ENCODE results near the gene AKR1A1. TPM values are rescaled to one million over a fixed set of nuclear protein-coding genes. Genes with fewer than 3 reads are reported as not detected.

The AKR1A1 gene
- polyA plus RNA-seq, 3 donors, result 219 to 245 (median 219) TPM

- no peaks in the 10 kb centered on the region for H3K9me3 ChIP-seq (replicated peaks in 1 of 2; ENCODE audit: control insufficient read depth in 1 of 2, insufficient read depth in 1 of 2, low read length in 2 of 2)
- peaks cover 39% of the 10 kb centered on the region for H3K4me1 Mint-ChIP-seq
- peaks cover 0 to 2% (median 0%) of the 10 kb centered on the region in 3 donors for H3K27me3 Mint-ChIP-seq (ENCODE audit: low read depth in 3 of 3)
- no peak for DNase-seq
- TF ChIP-seq CTCF (IDR thresholded peaks at IDR 0.05), result no peak
- peaks cover 0 to 4% of the 10 kb centered on the region in 2 donors for H3K36me3 Mint-ChIP-seq
- peak overlapping the region; percentile 74 to 99 (median 97) for H3K4me3 ChIP-seq (replicated peaks in 1 of 3; ENCODE audit: low read depth in 2 of 3, low read length in 3 of 3)
- H3K4me3 Mint-ChIP-seq, result peak overlapping the region; percentile 98 to 99
- peak overlapping the region; percentile 51 for H3K9ac ChIP-seq (ENCODE audit: insufficient read depth, low read length, poor library complexity, severe bottlenecking)
- H3K27ac ChIP-seq (ENCODE audit: low read depth in 1 of 2, low read length in 2 of 2), result peak overlapping the region in 1 of 2 donors; percentile 83
- intact Hi-C loops (cut with micrococcal nuclease), result loop anchor here (10.0 kb wide), 2 partner anchors 100 to 570 kb away; partner anchors contain the start of genes GPBP1L1 (in 2 of the 2), TMEM69 (in 2 of the 2), HECTD3 (in 1 of the 2) and UROD (in 1 of the 2)
- 0% methylated on average over 3 of the region's 5 CpGs for WGBS (ENCODE audit: insufficient coverage)
- H3K79me2 ChIP-seq (ENCODE audit: insufficient read depth, low read length), result peaks cover 62% of the 10 kb centered on the region
- peaks cover 40 to 42% of the 10 kb centered on the region in 2 donors for H3K4me1 ChIP-seq (ENCODE audit: control insufficient read depth in 1 of 2, insufficient read depth in 2 of 2, low read length in 2 of 2)
- no peaks in the 10 kb centered on the region for H3K9me3 Mint-ChIP-seq
- peak overlapping the region; percentile 94 for H3K4me2 ChIP-seq (replicated peaks; ENCODE audit: extremely low read depth, low read length, poor library complexity, severe bottlenecking)
- H3K27me3 ChIP-seq (ENCODE audit: control insufficient read depth in 2 of 2, insufficient read depth in 2 of 2, low read length in 2 of 2), result no peaks in the 10 kb centered on the region
- peak overlapping the region; percentile 97 for H2AFZ ChIP-seq (ENCODE audit: insufficient read depth, low read depth, low read length, poor library complexity, severe bottlenecking)
- H3K27ac Mint-ChIP-seq, result peak overlapping the region; percentile 82 to 98 (median 90)
- peaks cover 29% of the 10 kb centered on the region for H4K20me1 ChIP-seq (ENCODE audit: insufficient read depth, low read length)
- H3K36me3 ChIP-seq (replicated peaks in 1 of 2; ENCODE audit: control insufficient read depth in 1 of 2, insufficient read depth in 2 of 2, low read length in 2 of 2), result no peaks in the 10 kb centered on the region
These were observed 34.4 kb downstream of the AKR1A1 start for GRCh38 chr1:45585110-45585426.

- TF ChIP-seq CTCF (IDR thresholded peaks at IDR 0.05), result no peak
- Histone ChIP-seq H3K36me3 (replicated peaks in 1 of 2; ENCODE audit: control insufficient read depth in 1 of 2, insufficient read depth in 2 of 2, low read length in 2 of 2) (no peaks in the 10 kb centered on the region), H4K20me1 (ENCODE audit: insufficient read depth, low read length) (peaks cover 29% of the 10 kb centered on the region), H3K9ac (ENCODE audit: insufficient read depth, low read length, poor library complexity, severe bottlenecking) (no peak overlapping the region), H3K27me3 (ENCODE audit: control insufficient read depth in 2 of 2, insufficient read depth in 2 of 2, low read length in 2 of 2) (no peaks in the 10 kb centered on the region), H3K79me2 (ENCODE audit: insufficient read depth, low read length) (peaks cover 67% of the 10 kb centered on the region), H2AFZ (ENCODE audit: insufficient read depth, low read depth, low read length, poor library complexity, severe bottlenecking) (no peak overlapping the region), H3K4me1 (ENCODE audit: control insufficient read depth in 1 of 2, insufficient read depth in 2 of 2, low read length in 2 of 2) (peaks cover 40 to 42% of the 10 kb centered on the region in 2 donors), H3K27ac (ENCODE audit: low read depth in 1 of 2, low read length in 2 of 2) (peak overlapping the region in 1 of 2 donors; percentile 55), H3K4me3 (replicated peaks in 1 of 3; ENCODE audit: low read depth in 2 of 3, low read length in 3 of 3) (peak overlapping the region in 1 of 3 experiments; percentile 97), H3K4me2 (replicated peaks; ENCODE audit: extremely low read depth, low read length, poor library complexity, severe bottlenecking) (peak overlapping the region; percentile 94), H3K9me3 (replicated peaks in 1 of 2; ENCODE audit: control insufficient read depth in 1 of 2, insufficient read depth in 1 of 2, low read length in 2 of 2) (no peaks in the 10 kb centered on the region)
- H3K27me3 Mint-ChIP-seq (ENCODE audit: low read depth in 3 of 3), result peaks cover 0 to 2% (median 0%) of the 10 kb centered on the region in 3 donors
- WGBS (ENCODE audit: insufficient coverage), result 86% methylated on average over 4 of the region's 7 CpGs
- H3K27ac Mint-ChIP-seq, result peak overlapping the region in 4 of 7 donors; percentile 46 to 95 (median 74)
- intact Hi-C loops (cut with micrococcal nuclease), result loop anchor here (10.0 kb wide), 2 partner anchors 99 to 571 kb away; partner anchors contain the start of genes GPBP1L1 (in 2 of the 2), TMEM69 (in 2 of the 2), HECTD3 (in 1 of the 2) and UROD (in 1 of the 2)
- H3K9me3 Mint-ChIP-seq, result no peaks in the 10 kb centered on the region
- DNase-seq, result no peak
- H3K4me1 Mint-ChIP-seq, result peaks cover 39% of the 10 kb centered on the region
- peaks cover 0 to 5% of the 10 kb centered on the region in 2 donors for H3K36me3 Mint-ChIP-seq
- no peak overlapping the region for H3K4me3 Mint-ChIP-seq
These were observed 35.0 kb downstream of the AKR1A1 start for GRCh38 chr1:45585496-45586075.
